A549 (cell line): Measurements from ENCODE around the gene CCNA1. TPM values are rescaled to one million over a fixed set of nuclear protein-coding genes. Genes with fewer than 3 reads are reported as not detected.
A peak's percentile ranks its signal among the peaks of the same experiment; 100 is the strongest.

ENCODE experiments used
- ATAC-seq, 2 experiments: fragments of 200-7000 bp in 1 of 2; fragments of >200 bp in 1 of 2; cut with Nextera tagmentation in 1 of 2; cut with Tn5 transposase in 1 of 2; 3 replicates each; pipeline versions ENCODE4 v1.8.0 to v1.9.1; 2018 to 2020; ENCODE audit warnings: mild to moderate bottlenecking in 1 of 2, moderate library complexity in 1 of 2
- CTCF ChIA-PET: fragments of 300-600 bp; sonication (Branson Sonifier 250); formaldehyde crosslinking; extraction: SDS; loops from one replicate; lab custom pipeline; 2021; ENCODE audit warnings: antibody characterized with exemption, inconsistent platforms; lab: Yijun Ruan, JAX
- POLR2A ChIA-PET: fragments of 350-600 bp; formaldehyde crosslinking; extraction: SDS; loops from one replicate; lab custom pipeline; 2021; ENCODE audit warnings: antibody characterized with exemption, inconsistent platforms; lab: Yijun Ruan, JAX
- DNase-seq, 2 experiments: peaks; one replicate each; pipeline versions ENCODE4 v3.0.0 to v3.0.0-alpha.2; 2011 to 2016; ENCODE audit warnings: low read depth in 1 of 2, low spot score in 1 of 2
- FAIRE-seq: peaks from 2 replicates; lab custom pipeline; 2011; peaks lifted over from hg19 to GRCh38; lab: Jason Lieb, UNC
- H3K27ac ChIP-seq, 2 experiments: fragments of >200 bp; sonication (Bioruptor Twin); formaldehyde crosslinking; 3 replicates each; pipeline ENCODE4 v1.5.1; 2016 to 2017
- H3K4me1 ChIP-seq: fragments of >200 bp; sonication (Bioruptor Twin); formaldehyde crosslinking; 3 replicates; pipeline ENCODE4 v1.6.1; 2016
- H3K4me2 ChIP-seq: fragments of >200 bp; sonication (Bioruptor Twin); formaldehyde crosslinking; 3 replicates; pipeline ENCODE4 v1.6.1; 2016
- H3K4me3 ChIP-seq: fragments of >200 bp; sonication (Bioruptor Twin); formaldehyde crosslinking; 3 replicates; pipeline ENCODE4 v1.5.1; 2016
- H3K9me3 ChIP-seq: fragments of >200 bp; sonication (Bioruptor Twin); formaldehyde crosslinking; 3 replicates; pipeline ENCODE4 v1.6.1; 2016
- ATOH8 ChIP-seq: fragments of 250-450 bp; sonication (Bioruptor Pico); IDR thresholded peaks from 2 replicates; pipeline ENCODE4 v1.5.0; 2020; ENCODE audit warnings: low read depth, mild to moderate bottlenecking, moderate library complexity
- BCL3 ChIP-seq: fragments of >200 bp; sonication (Bioruptor Twin); formaldehyde crosslinking; IDR thresholded peaks from 3 replicates; pipeline ENCODE4 v1.6.1; 2016
- CBX2 ChIP-seq: fragments of 200-600 bp; sonication (generic); IDR thresholded peaks from 2 replicates; pipeline ENCODE4 v1.6.1; 2016; ENCODE audit warnings: low read depth, mild to moderate bottlenecking, borderline replicate concordance
- CEBPB ChIP-seq, 2 experiments: fragments of >200 bp in 1 of 2; sonication (Bioruptor Twin) in 1 of 2; formaldehyde crosslinking in 1 of 2; IDR thresholded peaks; 2 replicates each; pipeline ENCODE4 v1.6.1; 2012 to 2016
- EHF ChIP-seq: fragments of 250-450 bp; sonication (Bioruptor Pico); IDR thresholded peaks from 2 replicates; pipeline ENCODE4 v1.5.0; 2020; ENCODE audit warnings: mild to moderate bottlenecking
- EHMT2 ChIP-seq: fragments of 200-600 bp; sonication (generic); IDR thresholded peaks from 2 replicates; pipeline ENCODE4 v1.6.1; 2016; ENCODE audit warnings: antibody characterized with exemption, low read depth, mild to moderate bottlenecking, moderate library complexity
- EP300 ChIP-seq, 2 experiments: fragments of >200 bp; sonication (Bioruptor Twin); formaldehyde crosslinking; IDR thresholded peaks; 2 replicates in 1 of 2; 3 replicates in 1 of 2; pipeline ENCODE4 v1.6.1; 2016 to 2017
- FOSL2 ChIP-seq, 2 experiments: fragments of 450-650 bp in 1 of 2; fragments of >200 bp in 1 of 2; sonication (Bioruptor Twin) in 1 of 2; formaldehyde crosslinking; IDR thresholded peaks; 2 replicates each; pipeline versions ENCODE4 v1.5.0 to v1.6.1; 2016 to 2020; ENCODE audit warnings: mild to moderate bottlenecking in 1 of 2, moderate library complexity in 1 of 2
- FOXS1 ChIP-seq: fragments of 250-450 bp; sonication (Bioruptor Pico); IDR thresholded peaks from 2 replicates; pipeline ENCODE4 v1.5.0; 2020; ENCODE audit warnings: mild to moderate bottlenecking, moderate library complexity
- GATA3 ChIP-seq: IDR thresholded peaks from 2 replicates; pipeline ENCODE4 v1.6.1; 2012; ENCODE audit warnings: borderline replicate concordance
- HDAC2 ChIP-seq: fragments of 200-600 bp; sonication (generic); IDR thresholded peaks from 2 replicates; pipeline ENCODE4 v1.6.1; 2016
- HOXB13 ChIP-seq: fragments of 250-450 bp; sonication (Bioruptor Pico); IDR thresholded peaks from 2 replicates; pipeline ENCODE4 v1.5.0; 2020; ENCODE audit warnings: low read depth, mild to moderate bottlenecking, moderate library complexity
- JUNB ChIP-seq: fragments of >200 bp; sonication (Bioruptor Twin); formaldehyde crosslinking; IDR thresholded peaks from 2 replicates; pipeline ENCODE4 v1.6.1; 2016
- KDM5A ChIP-seq: fragments of 200-600 bp; sonication (generic); IDR thresholded peaks from 2 replicates; pipeline ENCODE4 v1.6.1; 2016; ENCODE audit warnings: antibody characterized with exemption, mild to moderate bottlenecking
- MAFK ChIP-seq: fragments of 450-650 bp; IDR thresholded peaks from 2 replicates; pipeline ENCODE4 v1.6.1; 2014; ENCODE audit not compliant: partially characterized antibody
- MAX ChIP-seq: IDR thresholded peaks from 2 replicates; pipeline ENCODE4 v1.6.1; 2012
- POLR2AphosphoS2 ChIP-seq: conservative IDR thresholded peaks from 2 replicates; pipeline ENCODE4 v1.6.1; 2012; ENCODE audit warnings: low read length, improper control_type of control experiment, inconsistent platforms
- RAD21 ChIP-seq, 2 experiments: fragments of >200 bp in 1 of 2; sonication (Bioruptor Twin) in 1 of 2; formaldehyde crosslinking in 1 of 2; IDR thresholded peaks in 1 of 2; conservative IDR thresholded peaks in 1 of 2; 2 replicates in 1 of 2; 3 replicates in 1 of 2; pipeline ENCODE4 v1.6.1; 2012 to 2018; ENCODE audit warnings: inconsistent platforms in 1 of 2
- REST ChIP-seq: fragments of 200-600 bp; sonication (generic); IDR thresholded peaks from 2 replicates; pipeline ENCODE4 v1.6.1; 2016; ENCODE audit warnings: antibody characterized with exemption, mild to moderate bottlenecking, moderate library complexity
- SMC3 ChIP-seq: fragments of >200 bp; sonication (Bioruptor Twin); formaldehyde crosslinking; IDR thresholded peaks from 3 replicates; pipeline ENCODE4 v1.6.1; 2018; ENCODE audit warnings: inconsistent platforms
- USF2 ChIP-seq: fragments of 450-650 bp; IDR thresholded peaks from 2 replicates; pipeline ENCODE4 v1.6.1; 2014; ENCODE audit warnings: antibody characterized with exemption
- ZC3H11A ChIP-seq: fragments of 450-650 bp; IDR thresholded peaks from 2 replicates; pipeline ENCODE4 v1.6.1; 2014; ENCODE audit warnings: antibody characterized with exemption, mild to moderate bottlenecking
- ZSCAN20 ChIP-seq: fragments of 250-450 bp; sonication (Bioruptor Pico); IDR thresholded peaks from 2 replicates; pipeline ENCODE4 v1.8.0; 2022; ENCODE audit warnings: mild to moderate bottlenecking, moderate library complexity
- WGBS: methylation state at CpG from one replicate; pipeline ENCODE4 v1.1.6; 2017; ENCODE audit errors: missing lambda C conversion rate; 5-methylcytosine and 5-hydroxymethylcytosine counted together
- polyA plus RNA-seq, 4 experiments: library from polyadenylated mRNA; depleted of rRNA in 3 of 4; stranded (reverse); fragments of >200 nt; fragmentation: RNase III in 1 of 4; extraction: RNeasy Plus Mini Kit Qiagen cat#74134 plus additional on column Dnase treatment in 1 of 4; gene quantifications; 2 replicates in 3 of 4; 3 replicates in 1 of 4; pipeline ENCODE4 v1.2.3, GENCODE V29; 2011 to 2017
- TF ChIP-seq, protein P1 (sequence below): fragments of 150-350 bp; IDR thresholded peaks from 2 replicates; pipeline ENCODE4 v1.6.1; 2014; ENCODE audit warnings: low read depth, mild to moderate bottlenecking, low read length
- TF ChIP-seq, protein P2 (sequence below): fragments of >200 bp; sonication (Bioruptor Twin); formaldehyde crosslinking; IDR thresholded peaks from 2 replicates; pipeline ENCODE4 v1.6.1; 2016
- TF ChIP-seq, protein P3 (sequence below): IDR thresholded peaks from 2 replicates; pipeline ENCODE4 v1.6.1; 2012; ENCODE audit warnings: low read depth, borderline replicate concordance

The CCNA1 gene
- polyA plus RNA-seq, 2 of the 4 experiments (the other 2 are of a cell fraction), result 0.21 TPM; not detected in 1

- TF ChIP-seq EHF (CRISPR knock-in tag), result no peak
- TF ChIP-seq, protein P1, sequence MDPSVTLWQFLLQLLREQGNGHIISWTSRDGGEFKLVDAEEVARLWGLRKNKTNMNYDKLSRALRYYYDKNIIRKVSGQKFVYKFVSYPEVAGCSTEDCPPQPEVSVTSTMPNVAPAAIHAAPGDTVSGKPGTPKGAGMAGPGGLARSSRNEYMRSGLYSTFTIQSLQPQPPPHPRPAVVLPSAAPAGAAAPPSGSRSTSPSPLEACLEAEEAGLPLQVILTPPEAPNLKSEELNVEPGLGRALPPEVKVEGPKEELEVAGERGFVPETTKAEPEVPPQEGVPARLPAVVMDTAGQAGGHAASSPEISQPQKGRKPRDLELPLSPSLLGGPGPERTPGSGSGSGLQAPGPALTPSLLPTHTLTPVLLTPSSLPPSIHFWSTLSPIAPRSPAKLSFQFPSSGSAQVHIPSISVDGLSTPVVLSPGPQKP, result no peak
- TF ChIP-seq CBX2, result no peak
- no peak for TF ChIP-seq USF2
- TF ChIP-seq BCL3, result no peak
- TF ChIP-seq EHMT2, result no peak
- no peak for TF ChIP-seq POLR2AphosphoS2
- no peak for TF ChIP-seq SMC3
- TF ChIP-seq EP300 (IDR thresholded peaks at IDR 0.05), result no peak
- TF ChIP-seq CEBPB (IDR thresholded peaks at IDR 0.05), result no peak
- no peak for TF ChIP-seq KDM5A
- no peak for TF ChIP-seq HDAC2
- TF ChIP-seq ZSCAN20, result no peak
- no peak for TF ChIP-seq MAX
- no peak for TF ChIP-seq ZC3H11A
- Histone ChIP-seq H3K27ac (no peak overlapping the region), H3K4me1 (no peaks in the 10 kb centered on the region), H3K4me3 (no peak overlapping the region), H3K9me3 (no peaks in the 10 kb centered on the region), H3K4me2 (no peak overlapping the region)
- no peak for ATAC-seq
- POLR2A ChIA-PET, result no interaction called here
- no peak for DNase-seq
- no peak for FAIRE-seq
- CTCF ChIA-PET, result no interaction called here
These were observed 29.2 kb downstream of the CCNA1 start for GRCh38 chr13:36461506-36461905.

GRCh38 chr13:36475468-36475867 is 43.2 kb downstream of the CCNA1 start:
- H3K27ac ChIP-seq, result no peak overlapping the region
- CTCF ChIA-PET, result no interaction called here
- no peak overlapping the region for H3K4me2 ChIP-seq
- no peaks in the 10 kb centered on the region for H3K4me1 ChIP-seq
- DNase-seq, result peak in 1 of 2 experiments; percentile 7
- no peaks in the 10 kb centered on the region for H3K9me3 ChIP-seq
- WGBS, result 0% methylated on average over 2 of the region's 2 CpGs
- POLR2A ChIA-PET, result no interaction called here
- no peak for ATAC-seq
- no peak overlapping the region for H3K4me3 ChIP-seq
- no peak for TF ChIP-seq FOXS1
- 0 out of 5 replicates have a peak, but pooled peaks of 1 of the 2 experiments have one; percentile 10 for TF ChIP-seq RAD21 (conservative IDR thresholded peaks at IDR 0.05 in 1 of 2, IDR thresholded peaks at IDR 0.05 in 1 of 2)
- TF ChIP-seq, all 56 proteins: peak for 1
- FAIRE-seq, result no peak

DNA sequence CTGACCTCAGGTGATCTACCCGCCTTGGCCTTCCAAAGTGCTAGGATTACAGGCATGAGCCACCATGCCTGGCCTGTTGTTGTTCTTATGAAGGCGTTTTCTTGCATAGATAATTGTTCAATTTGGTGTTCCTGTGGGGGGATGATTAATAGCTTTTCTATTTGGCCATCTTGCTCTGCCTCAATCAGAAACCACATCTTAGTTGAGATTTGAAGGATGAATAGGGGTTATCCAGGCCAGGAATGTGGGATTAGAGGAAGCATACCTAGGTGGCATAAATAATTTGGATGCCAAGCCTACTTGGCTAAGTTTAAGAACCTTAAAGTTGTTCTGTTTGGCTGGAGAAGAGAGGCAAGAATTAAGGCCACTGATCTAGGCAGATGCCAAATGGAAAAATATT is 44.4 kb downstream of the CCNA1 start:
- no peaks in the 10 kb centered on the region for H3K9me3 ChIP-seq
- H3K4me2 ChIP-seq, result no peak overlapping the region
- FAIRE-seq (no peak), DNase-seq (no peak), ATAC-seq (no peak)
- WGBS, result 0% methylated on average over 2 of the region's 2 CpGs
- no peak overlapping the region for H3K27ac ChIP-seq
- CTCF ChIA-PET, result no interaction called here
- no peaks in the 10 kb centered on the region for H3K4me1 ChIP-seq
- H3K4me3 ChIP-seq, result no peak overlapping the region
- POLR2A ChIA-PET, result no interaction called here
- TF ChIP-seq POLR2AphosphoS2 (no peak), MAX (no peak), HOXB13 (CRISPR knock-in tag) (no peak), JUNB (no peak), ATOH8 (no peak), MAFK (no peak), GATA3 (no peak), FOSL2 (IDR thresholded peaks at IDR 0.05) (no peak), FOSL2 (CRISPR knock-in tag; IDR thresholded peaks at IDR 0.05) (no peak), REST (no peak)
- TF ChIP-seq, protein P2, sequence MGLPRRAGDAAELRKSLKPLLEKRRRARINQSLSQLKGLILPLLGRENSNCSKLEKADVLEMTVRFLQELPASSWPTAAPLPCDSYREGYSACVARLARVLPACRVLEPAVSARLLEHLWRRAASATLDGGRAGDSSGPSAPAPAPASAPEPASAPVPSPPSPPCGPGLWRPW, result no peak
- TF ChIP-seq, protein P3, sequence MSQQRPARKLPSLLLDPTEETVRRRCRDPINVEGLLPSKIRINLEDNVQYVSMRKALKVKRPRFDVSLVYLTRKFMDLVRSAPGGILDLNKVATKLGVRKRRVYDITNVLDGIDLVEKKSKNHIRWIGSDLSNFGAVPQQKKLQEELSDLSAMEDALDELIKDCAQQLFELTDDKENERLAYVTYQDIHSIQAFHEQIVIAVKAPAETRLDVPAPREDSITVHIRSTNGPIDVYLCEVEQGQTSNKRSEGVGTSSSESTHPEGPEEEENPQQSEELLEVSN, result no peak
